GM18858 (cell line): Measurements from ENCODE around the gene SPACA5.
"Not testable (repeated sequence)": the region's sequence is repeated elsewhere in the genome, so short reads cannot be mapped to it uniquely, and the experiment has no call there.

Experiments
- ATAC-seq: cut with Tn5 transposase; IDR thresholded peaks from one replicate; pipeline ENCODE4 v1.9.1; 2021; ENCODE audit not compliant: unreplicated experiment

Gene SPACA5

DNA sequence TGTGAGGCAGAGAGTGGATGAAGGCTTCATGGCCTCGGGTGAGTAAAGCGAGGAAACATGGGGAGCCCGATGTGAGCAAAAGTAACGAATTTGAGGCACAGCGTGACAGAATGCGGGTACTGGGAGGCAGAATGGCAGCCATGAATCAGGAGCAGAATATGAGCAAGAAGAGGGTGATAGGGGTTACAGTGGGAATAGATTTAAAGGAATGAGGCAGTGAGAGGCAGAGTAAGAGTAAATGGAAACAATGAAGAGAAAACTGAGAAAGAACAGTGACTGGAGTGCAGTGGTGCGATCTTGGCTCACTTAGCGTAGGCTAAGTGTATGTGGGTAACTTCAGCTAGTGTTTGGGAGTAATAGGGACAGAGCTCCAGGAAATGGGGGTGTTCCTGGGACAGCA is at the start of gene SPACA5:
Gene SPACA5 (plus strand): TSS at position 301 of the 400 bp plus-strand sequence. CDS start 815 bp downstream, outside the sequence.
- not testable (repeated sequence) for ATAC-seq

- not testable (repeated sequence) for ATAC-seq
Observed at GRCh38 chrX:47958206-47958605, 48.6 kb upstream of the SPACA5 start.

DNA sequence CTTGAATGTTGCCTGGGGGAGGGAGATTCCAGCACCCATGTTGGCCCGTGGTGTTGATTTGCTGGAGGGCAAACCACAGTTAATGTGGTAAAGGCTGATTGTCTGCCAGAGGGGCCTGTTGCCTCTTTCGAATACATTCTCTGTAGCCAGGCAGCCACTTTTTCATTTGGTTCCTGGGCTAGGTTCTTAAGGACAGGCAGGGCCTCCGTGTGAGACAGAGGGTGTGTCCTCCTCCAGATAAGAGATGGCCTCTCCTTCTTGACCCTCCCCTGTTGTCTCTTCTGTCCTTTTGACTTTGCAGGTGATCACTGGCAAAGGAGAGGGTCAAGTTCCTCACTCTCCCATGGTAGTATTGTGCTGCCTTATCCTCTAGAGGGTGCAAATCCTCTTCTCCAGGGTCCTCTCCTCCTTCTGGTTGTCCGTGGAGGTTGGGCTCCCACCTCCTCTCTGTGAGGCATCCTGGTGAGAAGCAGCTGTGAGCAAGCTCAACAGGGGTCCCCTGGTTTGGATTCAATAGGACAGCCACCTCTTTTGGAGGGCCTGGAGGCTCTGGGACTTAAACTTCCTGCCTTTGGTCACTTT is 47.9 kb upstream of the SPACA5 start:
- ATAC-seq = no peak

DNA sequence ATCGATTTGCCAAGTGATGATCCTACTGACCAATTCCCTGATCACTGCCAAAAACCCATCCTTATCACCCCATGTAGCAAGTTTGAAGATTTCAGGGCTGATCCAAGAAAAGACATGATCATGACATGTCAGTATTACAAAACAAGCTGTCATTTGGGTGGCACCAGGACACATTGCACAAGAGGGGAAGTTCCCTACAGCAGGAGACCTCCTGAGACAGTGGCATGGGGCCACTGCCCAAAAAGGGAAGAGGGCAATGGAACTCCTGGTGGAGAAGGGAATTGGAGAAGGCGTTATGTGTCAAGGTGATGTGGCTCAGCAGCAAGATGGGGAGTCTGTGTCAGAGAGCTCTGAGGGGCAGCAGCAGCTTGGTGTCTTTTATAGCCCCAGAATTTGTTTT is 46.4 kb upstream of the SPACA5 start:
- no peak for ATAC-seq

- not testable (repeated sequence) for ATAC-seq
Observed at GRCh38 chrX:47961830-47962229, 45.0 kb upstream of the SPACA5 start.

DNA sequence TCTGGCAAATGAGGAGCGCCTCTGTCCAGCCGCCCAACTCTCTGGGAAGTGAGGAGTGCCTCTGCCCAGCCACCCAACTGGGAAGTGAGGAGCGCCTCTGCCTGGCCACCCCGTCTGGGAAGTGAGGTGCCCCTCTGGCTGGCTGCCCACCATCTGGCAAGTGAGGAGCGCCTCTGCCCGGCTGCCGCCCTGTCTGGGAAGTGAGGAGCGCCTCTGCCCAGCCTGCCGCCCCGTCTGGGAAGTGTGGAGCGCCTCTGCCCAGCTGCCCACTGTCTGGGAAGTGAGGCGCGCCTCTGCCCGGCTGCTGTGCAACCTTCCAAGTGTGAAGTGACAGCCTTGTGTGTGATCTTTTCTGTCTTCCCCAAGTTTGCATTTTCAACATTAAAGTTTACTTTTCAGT is 41.3 kb upstream of the SPACA5 start:
- ATAC-seq = not testable (repeated sequence)

GRCh38 chrX:47973235-47973634 is 33.6 kb upstream of the SPACA5 start:
- ATAC-seq = no peak

GRCh38 chrX:47976254-47977151 is 30.3 kb upstream of the SPACA5 start:
- ATAC-seq = no peak

DNA sequence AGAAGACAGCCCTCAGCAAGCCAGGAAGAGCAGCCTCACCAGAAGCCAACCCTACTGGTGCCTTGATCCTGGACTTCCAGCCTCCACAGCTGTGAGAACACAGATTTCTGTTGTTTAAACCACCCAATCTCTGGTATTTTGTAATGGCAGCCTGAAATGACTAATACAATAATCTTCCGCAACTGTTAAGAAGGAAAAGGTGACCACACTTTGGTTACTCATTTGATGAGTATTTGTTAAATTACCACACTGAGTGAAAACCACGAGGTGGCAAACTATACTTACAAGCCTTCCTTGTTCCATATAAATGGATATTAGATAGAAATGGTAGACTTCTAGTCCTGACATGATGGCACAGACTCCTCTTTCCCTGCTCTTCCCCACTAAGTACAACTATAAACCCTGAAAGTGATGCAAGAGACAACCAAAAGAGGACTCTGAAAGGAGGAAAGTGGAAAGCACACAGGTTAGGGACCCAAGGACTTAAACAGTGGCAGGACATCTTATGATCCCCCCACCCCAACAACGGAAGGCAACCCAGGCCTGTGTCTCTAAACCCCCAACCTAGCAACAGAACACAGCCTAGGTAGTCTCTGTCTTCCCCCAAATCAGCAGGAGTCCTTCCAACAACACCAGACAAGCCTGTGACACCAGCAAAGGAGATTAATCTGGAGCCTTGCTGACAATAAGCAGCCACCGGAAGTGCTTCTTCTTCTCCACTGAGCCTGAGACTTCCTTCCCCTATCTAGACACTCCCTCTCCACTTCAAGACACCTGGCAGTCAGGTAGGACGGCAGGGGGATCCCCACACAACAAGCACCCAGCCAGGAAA is 15.3 kb upstream of the SPACA5 start:
- no peak for ATAC-seq

GRCh38 chrX:47992095-47992380 is 14.8 kb upstream of the SPACA5 start:
- ATAC-seq = no peak

GRCh38 chrX:47992669-47993068 is 14.1 kb upstream of the SPACA5 start:
- ATAC-seq = no peak

DNA sequence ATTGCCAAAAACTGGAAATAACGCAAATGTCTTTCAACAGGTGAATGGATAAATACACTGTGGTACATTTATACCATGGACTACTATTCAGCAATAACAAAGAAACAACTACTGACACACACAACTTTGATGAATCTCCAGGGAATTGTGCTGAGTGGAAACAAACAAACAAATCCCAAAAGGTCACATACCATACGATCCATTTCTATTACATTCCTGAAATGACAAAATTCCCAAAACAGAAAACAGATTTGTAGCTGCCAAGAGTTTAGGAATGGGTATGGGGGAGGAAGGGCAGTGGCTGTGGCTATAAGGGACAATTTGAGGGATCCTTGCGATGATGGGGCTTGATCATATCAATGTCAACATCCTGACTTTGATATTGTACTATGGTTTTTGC is 5.5 kb upstream of the SPACA5 start:
- ATAC-seq = no peak

GRCh38 chrX:48002319-48002718 is 4.5 kb upstream of the SPACA5 start:
- ATAC-seq = no peak

DNA sequence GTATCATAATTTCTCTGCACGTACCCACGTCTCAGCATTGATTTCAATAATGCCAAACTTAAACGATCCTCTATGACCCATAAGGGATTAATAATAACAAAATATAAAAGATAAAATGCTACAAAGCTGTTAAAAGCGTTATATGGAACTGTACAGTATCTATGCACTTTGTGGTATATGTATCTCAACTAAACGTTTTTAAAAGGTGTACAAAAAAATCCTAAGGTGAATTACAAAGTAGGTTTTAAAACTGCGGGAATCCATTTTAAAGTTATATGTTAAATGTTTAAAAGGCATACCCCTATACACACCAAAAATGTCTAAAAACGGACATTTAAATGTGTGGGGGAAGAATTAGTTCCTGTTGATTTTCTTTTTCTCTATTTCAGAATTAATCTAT is 3.9 kb upstream of the SPACA5 start:
- ATAC-seq = no peak

- no peak for ATAC-seq
Observed at GRCh38 chrX:48003367-48003757, 3.4 kb upstream of the SPACA5 start.

DNA sequence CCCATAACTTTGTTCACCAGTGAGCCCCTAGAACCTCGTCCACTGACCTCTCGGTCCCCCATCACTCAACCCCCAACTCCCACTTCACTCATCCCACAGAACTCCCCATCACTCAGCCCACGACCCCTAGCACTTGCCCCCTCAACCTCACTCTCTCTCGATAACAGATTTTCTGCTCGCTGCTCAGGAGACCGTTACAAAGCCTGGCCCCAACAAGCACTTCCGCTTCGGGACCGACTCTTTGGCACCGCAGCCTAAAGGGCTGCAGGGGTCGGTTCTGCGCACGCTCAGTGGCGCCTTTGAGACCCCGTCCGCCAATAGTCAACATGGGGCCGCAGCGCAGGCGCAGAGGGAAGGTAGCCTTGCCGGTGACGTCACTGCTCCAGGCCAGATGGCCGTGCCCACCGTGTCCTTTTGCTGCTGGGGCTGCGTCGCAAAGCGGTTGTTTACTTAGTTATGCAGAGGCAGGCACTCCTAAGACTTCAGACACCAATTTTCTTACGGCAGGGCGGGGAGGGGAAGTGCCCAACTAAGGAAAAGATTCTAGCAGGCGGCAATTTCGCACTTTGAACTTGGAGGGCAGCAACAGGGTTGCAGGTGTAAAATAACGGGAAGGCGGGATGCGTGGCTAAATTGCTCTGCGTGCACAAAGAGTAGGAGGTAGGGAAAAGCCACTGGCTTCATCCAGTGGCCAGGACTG is 2.9 kb upstream of the SPACA5 start, which contains the start of gene ZNF182:
Gene ZNF182 (minus strand): TSS at position 232 of the 700 bp plus-strand sequence. CDS start 1,380 bp downstream, outside the sequence.
- peak; percentile 77 for ATAC-seq

DNA sequence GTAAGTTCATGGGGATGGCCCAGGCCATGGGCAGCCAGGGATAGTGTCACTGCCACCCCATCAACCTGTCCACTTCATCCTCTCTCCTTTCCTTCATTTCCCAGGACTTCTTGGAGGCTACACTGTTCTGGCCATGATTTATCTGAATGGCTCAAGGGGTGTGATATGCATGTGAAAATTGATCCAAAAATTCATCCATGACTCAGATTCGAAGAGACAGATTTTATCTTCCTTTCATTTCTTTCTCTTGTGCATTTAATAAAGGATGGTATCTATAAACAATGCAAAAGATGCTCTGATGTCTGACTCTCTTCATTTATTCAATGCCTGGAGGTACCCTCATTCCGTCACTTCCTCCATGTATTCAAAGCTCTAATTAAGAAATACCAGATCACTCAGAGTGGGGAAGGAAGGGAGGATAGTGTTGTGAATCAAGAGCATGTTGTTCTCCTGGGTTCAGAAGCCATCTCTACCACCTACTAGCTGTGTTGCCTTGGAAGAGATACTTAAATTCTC is 2.7 kb downstream of the SPACA5 start:
- not testable (repeated sequence) for ATAC-seq

DNA sequence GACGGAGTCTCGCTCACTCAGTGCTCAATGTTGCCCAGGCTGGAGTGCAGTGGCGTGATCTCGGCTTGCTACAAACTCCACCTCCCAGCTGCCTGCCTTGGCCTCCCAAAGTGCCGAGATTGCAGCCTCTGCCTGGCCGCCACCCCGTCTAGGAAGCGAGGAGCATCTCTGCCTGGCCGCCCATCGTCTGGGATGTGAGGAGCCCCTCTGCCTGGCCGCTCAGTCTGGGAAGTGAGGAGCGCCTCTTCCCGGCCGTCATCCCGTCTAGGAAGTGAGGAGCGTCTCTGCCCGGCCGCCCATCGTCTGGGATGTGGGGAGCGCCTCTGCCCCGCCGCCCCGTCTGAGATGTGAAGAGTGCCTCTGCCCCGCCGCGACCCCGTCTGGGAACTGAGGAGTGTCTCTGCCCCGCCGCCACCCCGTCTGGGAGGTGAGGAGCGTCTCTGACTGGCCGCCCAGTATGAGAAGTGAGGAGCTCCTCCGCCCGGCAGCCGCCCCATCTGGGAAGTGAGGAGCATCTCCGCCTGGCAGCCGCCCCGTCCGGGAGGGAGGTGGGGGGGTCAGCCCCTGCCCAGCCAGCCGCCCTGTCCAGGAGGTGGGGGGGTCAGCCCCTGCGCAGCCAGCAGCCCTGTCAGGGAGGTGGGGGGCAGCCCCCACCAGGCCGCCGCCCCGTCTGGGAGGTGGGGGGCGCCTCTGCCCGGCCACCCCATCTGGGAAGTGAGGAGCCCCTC is 10.0 kb downstream of the SPACA5 start:
- ATAC-seq = not testable (repeated sequence)

DNA sequence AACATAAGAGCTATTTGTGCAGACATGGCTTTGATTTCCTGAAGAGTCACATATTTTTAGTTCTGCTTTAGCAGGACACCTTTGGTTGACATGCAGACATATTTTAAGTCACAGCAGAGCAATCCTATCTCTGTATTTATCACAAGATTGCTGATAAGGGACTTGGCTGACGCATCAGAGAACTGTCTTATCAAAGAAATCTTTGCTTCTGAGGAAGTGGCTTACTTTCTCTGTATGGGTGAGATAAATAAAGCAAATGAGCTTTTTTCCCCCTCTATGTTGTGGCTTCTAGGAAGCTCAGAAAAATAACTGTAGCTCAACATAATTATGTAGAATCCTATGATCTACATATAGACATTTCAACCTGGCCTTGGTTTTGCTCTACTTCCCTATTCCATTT is 13.1 kb downstream of the SPACA5 start:
- ATAC-seq = not testable (repeated sequence)

DNA sequence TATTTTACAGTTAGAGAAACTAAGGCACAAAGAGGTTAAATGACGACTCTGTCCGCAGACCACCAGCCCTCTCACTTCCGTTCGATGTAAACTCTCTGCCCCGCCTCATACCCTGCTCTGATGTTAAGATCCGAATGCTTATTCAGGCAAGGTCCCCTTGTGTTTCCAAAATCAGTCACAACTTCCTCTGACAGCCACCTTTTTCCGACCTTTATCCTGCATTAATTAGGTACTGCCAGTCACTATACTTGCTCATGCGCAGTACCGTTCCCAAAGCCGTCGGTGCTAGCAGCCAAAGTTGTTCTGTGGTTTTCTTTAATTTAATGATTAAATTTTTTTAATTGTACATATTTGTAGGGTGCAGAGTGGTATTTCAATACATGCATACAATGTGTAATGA is 13.7 kb downstream of the SPACA5 start:
- not testable (repeated sequence) for ATAC-seq
